Psoas muscle (tissue), 8 donors: Measurements from ENCODE around the gene PTGER3. TPM values are rescaled to one million over a fixed set of nuclear protein-coding genes. Genes with fewer than 3 reads are reported as not detected.
A peak's percentile ranks its signal among the peaks of the same experiment; 100 is the strongest.

Experiments
- ATAC-seq, 4 donors: fragments of 200-7000 bp; cut with Tn5 transposase; one replicate each; pipeline ENCODE4 v1.9.1; 2020; ENCODE audit warnings: moderate library complexity in 3 of 4, mild to moderate bottlenecking in 2 of 4
- DNase-seq, 2 donors: peaks; one replicate each; pipeline ENCODE4 v3.0.0-alpha.2; 2020
- H3K27ac ChIP-seq: fragments of 200-600 bp; one replicate; pipeline ENCODE4 v1.8.0; 2022
- H3K27me3 ChIP-seq, 3 donors: fragments of 200-600 bp in 1 of 3; one replicate each; pipeline versions ENCODE4 v1.6.1 to v1.8.0; 2013 to 2022; ENCODE audit warnings: low read length in 2 of 3, mild to moderate bottlenecking in 2 of 3, moderate library complexity in 1 of 3; ENCODE audit not compliant: insufficient read depth in 3 of 3
- H3K36me3 ChIP-seq, 2 donors: fragments of 200-600 bp in 1 of 2; one replicate each; pipeline versions ENCODE4 v1.6.1 to v1.8.0; 2013 to 2022; ENCODE audit warnings: low read depth in 1 of 2, mild to moderate bottlenecking in 1 of 2, moderate library complexity in 1 of 2; ENCODE audit not compliant: insufficient read depth in 1 of 2
- H3K4me1 ChIP-seq: fragments of 200-600 bp; one replicate; pipeline ENCODE4 v1.8.0; 2022
- H3K4me3 ChIP-seq: fragments of 200-600 bp; one replicate; pipeline ENCODE4 v1.8.0; 2022; ENCODE audit warnings: mild to moderate bottlenecking
- H3K9me3 ChIP-seq: fragments of 200-600 bp; one replicate; pipeline ENCODE4 v1.8.0; 2022
- WGBS, 3 donors: extraction: QIAGEN DNeasy Blood & Tissue Kit; methylation state at CpG; one replicate each; pipeline versions ENCODE4 v1.1.6 to v1.1.7; 2013; 5-methylcytosine and 5-hydroxymethylcytosine counted together
- intact Hi-C, 2 donors: fragments of 100-400 bp; cut with DNase I; formaldehyde crosslinking; loops; one replicate each; pipeline versions ENCODE4 v1.11.0 to v1.14.2; 2022
- polyA plus RNA-seq, 3 donors: library from polyadenylated mRNA; stranded (reverse); fragments of 200-250 nt; gene quantifications; one replicate each; pipeline ENCODE4 v1.2.3, GENCODE V29; 2013
- total RNA-seq, 4 donors: library from RNA; stranded (reverse); fragmentation: NEBNext Ultra II Directional in 2 of 4; extraction: Animal tissue kit (Norgen Biotek cat#: 25700) in 2 of 4; gene quantifications; one replicate each; pipeline versions ENCODE4 v1.2.1 to v1.2.4, GENCODE V29; 2021 to 2023
- TF ChIP-seq, protein P1 (sequence below): fragments of 200-600 bp; IDR thresholded peaks from one replicate; pipeline ENCODE4 v1.8.0; 2022; ENCODE audit warnings: antibody characterized with exemption
- donor health status: healthy with polysubstance abuse.
- donor health status: DM: no; HTN: no; CAD: no; lungs with moderate emphysema.
- donor health status: Bipolar disorder and iron deficiency.
- donor health status: healthy.
- donor health status: DM: yes; HTN: yes; CAD: no.
- donor health status: DM: no; HTN: no; CAD: no.
- donor health status: DM: no; HTN: no; CAD: no.
- donor health status: DM: yes; HTN: yes; CAD: no.

Gene PTGER3
- total and polyA plus RNA-seq, 7 donors, result 0.24 to 0.79 (median 0.46) TPM

DNA sequence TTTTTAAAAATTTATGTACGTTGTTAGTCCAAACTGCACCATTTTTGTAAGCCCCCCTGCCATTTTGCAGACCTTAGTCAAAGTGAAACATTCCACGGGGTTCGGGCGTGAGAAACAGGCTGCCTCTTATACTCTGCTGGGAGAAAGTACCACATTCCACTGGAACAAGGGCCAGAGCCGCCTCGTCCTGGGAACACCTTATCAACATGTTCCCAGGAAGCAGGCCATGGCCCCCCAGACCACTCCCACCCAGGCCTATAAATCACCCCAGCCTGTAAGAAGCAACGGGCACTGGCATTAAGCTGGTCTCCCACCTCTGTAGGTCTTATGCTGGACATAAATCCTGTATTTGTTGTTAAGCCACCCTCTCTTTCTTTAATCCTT is 34.1 kb upstream of the PTGER3 start:
- DNase-seq, result no peak
- TF ChIP-seq, protein P1, sequence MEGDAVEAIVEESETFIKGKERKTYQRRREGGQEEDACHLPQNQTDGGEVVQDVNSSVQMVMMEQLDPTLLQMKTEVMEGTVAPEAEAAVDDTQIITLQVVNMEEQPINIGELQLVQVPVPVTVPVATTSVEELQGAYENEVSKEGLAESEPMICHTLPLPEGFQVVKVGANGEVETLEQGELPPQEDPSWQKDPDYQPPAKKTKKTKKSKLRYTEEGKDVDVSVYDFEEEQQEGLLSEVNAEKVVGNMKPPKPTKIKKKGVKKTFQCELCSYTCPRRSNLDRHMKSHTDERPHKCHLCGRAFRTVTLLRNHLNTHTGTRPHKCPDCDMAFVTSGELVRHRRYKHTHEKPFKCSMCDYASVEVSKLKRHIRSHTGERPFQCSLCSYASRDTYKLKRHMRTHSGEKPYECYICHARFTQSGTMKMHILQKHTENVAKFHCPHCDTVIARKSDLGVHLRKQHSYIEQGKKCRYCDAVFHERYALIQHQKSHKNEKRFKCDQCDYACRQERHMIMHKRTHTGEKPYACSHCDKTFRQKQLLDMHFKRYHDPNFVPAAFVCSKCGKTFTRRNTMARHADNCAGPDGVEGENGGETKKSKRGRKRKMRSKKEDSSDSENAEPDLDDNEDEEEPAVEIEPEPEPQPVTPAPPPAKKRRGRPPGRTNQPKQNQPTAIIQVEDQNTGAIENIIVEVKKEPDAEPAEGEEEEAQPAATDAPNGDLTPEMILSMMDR, result no peak
- Histone ChIP-seq H3K4me3 (peak overlapping the region; percentile 81), H3K27ac (peak overlapping the region; percentile 90), H3K36me3 (peaks cover 0 to 19% of the 10 kb centered on the region in 2 donors), H3K9me3 (no peaks in the 10 kb centered on the region), H3K27me3 (peaks cover 0 to 19% (median 4%) of the 10 kb centered on the region in 3 donors), H3K4me1 (peaks cover 16% of the 10 kb centered on the region)
- intact Hi-C loops, result loop anchor here in 1 of 2 donors (1.0 kb wide), 1 partner anchor 876 kb away; the partner anchor contains the start of gene LRRC40
- 77 to 84% (median 80%) methylated on average over 7 of the region's 7 CpGs for WGBS, 3 donors
- no peak for ATAC-seq

DNA sequence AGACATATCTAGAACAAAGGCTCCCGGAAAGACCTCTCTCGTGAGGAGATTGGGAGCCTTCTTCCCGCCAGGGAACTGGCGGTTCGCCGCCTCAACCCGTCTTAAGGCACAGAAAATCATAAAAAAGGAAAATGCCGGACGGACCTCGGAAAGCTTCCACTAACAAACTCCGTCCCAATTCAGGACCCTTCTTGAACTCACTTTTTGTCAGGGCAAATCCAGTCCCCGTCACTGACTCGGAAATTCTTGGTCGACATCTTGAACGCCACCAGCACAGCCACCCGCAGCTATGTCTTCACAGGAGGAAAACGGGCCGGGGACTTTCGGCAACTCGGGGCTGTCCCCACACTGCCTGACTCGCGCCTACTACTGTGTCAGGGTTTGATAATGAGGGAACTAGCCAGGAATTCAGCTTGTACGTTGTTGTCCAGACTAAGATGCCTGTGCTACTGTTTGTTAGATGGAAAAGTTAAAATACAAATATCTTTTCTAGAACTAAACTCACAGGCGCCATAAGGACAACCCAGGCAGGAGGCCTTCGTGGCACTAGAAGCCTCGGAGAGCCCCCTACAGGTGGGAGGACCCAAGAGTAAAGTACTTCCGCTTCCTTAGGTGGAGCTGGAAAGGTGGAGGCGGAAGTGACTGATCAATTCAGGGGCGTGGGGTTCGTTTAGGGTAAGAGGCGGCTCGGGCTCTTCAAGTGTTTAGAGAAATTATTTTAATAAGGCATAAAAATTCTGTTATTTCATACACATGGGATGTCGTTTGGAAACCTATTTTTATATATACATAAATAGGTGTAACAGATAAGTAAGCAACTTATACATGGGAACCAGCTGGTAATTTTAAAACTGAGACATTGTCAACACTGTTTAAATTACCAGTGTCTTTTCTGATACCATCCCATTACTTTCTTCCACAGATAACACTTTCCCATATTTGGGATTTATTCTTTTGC is 33.4 kb upstream of the PTGER3 start, which contains the start of gene ZRANB2:
TSS of gene ZRANB2 (minus strand) at position 297 of the 958 bp plus-strand sequence. CDS start at position 257, 40 bp downstream.
- WGBS, 3 donors, result 0% methylated on average over 33 of the region's 33 CpGs
- peak within 1 kb of the TSS; percentile 81 for H3K4me3 ChIP-seq
- H3K27ac ChIP-seq, result peak within 1 kb of the TSS; percentile 90
- DNase-seq, result peak; percentile 90 to 94
- peaks cover 16% of the 10 kb centered on the region for H3K4me1 ChIP-seq
- H3K9me3 ChIP-seq, result no peaks in the 10 kb centered on the region
- TF ChIP-seq, protein P1, result peak; percentile 75
- intact Hi-C loops, result loop anchor here in 1 of 2 donors (1.0 kb wide), 1 partner anchor 876 kb away; the partner anchor contains the start of gene LRRC40
- H3K27me3 ChIP-seq, result peaks cover 0 to 15% (median 4%) of the 10 kb centered on the region in 3 donors
- peaks cover 2 to 26% of the 10 kb centered on the region in 2 donors for H3K36me3 ChIP-seq
- ATAC-seq, result peak; percentile 97 to 99 (median 98)

DNA sequence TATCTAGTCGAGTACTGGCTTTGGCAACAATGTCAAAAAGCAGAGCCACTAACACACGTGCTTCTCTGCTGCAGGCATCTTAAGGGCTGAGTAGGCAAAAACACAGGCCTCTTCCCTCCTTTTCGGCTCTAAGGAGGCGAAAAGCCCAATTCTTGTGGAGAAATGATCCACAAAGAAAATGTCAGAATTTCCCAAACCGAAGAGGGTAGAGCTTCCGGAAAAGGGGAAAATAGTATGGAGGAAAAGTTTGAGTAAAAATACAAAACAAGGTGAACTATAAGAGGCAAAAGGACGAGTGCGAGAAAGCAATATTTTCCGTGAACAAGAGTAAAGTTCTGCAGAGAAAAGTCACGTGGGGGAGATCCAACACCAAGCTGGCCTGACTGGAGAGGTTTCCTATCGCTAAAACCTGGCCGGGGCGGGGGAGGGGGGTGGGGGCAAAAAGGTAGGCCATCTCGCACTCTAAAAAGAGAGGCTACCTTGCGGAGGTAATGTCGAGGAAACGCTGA is 32.7 kb upstream of the PTGER3 start:
- peaks cover 9 to 33% of the 10 kb centered on the region in 2 donors for H3K36me3 ChIP-seq
- peak overlapping the region; percentile 90 for H3K27ac ChIP-seq
- H3K4me1 ChIP-seq, result peaks cover 16% of the 10 kb centered on the region
- 0 to 1% (median 0%) methylated on average over 17 of the region's 17 CpGs for WGBS, 3 donors
- TF ChIP-seq, protein P1, result no peak
- H3K27me3 ChIP-seq, result peaks cover 0 to 13% (median 4%) of the 10 kb centered on the region in 3 donors
- peak overlapping the region; percentile 81 for H3K4me3 ChIP-seq
- DNase-seq (no peak), ATAC-seq (peak; percentile 35 to 68 (median 40))
- no peaks in the 10 kb centered on the region for H3K9me3 ChIP-seq
- intact Hi-C loops, result no loop called here

DNA sequence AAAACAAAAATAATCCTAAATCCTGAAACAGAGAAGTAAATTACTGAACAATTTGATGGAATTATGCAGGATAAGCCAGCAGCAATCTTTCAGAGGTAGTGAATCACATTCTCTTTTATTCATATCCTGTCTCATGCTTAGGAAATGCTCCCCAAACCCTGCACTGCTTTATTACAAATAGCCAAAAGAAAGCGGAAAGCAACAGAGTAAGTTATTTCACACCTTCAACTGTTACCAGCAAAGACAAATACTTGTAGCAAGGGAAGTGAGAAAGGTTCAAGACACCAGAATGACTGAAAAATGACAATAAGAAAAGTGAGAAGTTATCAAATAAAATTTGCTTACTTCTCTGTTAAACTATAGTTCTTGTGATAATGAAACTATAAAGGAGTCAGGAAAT is 27.1 kb upstream of the PTGER3 start:
- H3K4me1 ChIP-seq, result peaks cover 12% of the 10 kb centered on the region
- H3K9me3 ChIP-seq, result no peaks in the 10 kb centered on the region
- H3K4me3 ChIP-seq, result no peak overlapping the region
- 96 to 100% (median 96%) methylated on average over 1 of the region's 1 CpG for WGBS, 3 donors
- intact Hi-C loops, result loop anchor here in 1 of 2 donors (1.0 kb wide), 1 partner anchor 12 kb away; no protein-coding TSS in a partner anchor
- H3K27me3 ChIP-seq, result no peaks in the 10 kb centered on the region
- TF ChIP-seq, protein P1, result no peak
- DNase-seq (no peak), ATAC-seq (no peak)
- peaks cover 18 to 89% of the 10 kb centered on the region in 2 donors for H3K36me3 ChIP-seq
- H3K27ac ChIP-seq, result no peak overlapping the region
